Central memory CD8-positive, alpha-beta T cell (primary cell): Measurements from ENCODE around the gene RPF1.

Experiments
- ATAC-seq: fragments of 150-1000 bp; cut with Tn5 transposase; replicated peaks from 2 replicates; pipeline ENCODE4 v1.10.0; 2022; ENCODE audit warnings: mild to moderate bottlenecking, moderate FRiP score, moderate number of reproducible peaks; ENCODE audit not compliant: poor library complexity, severe bottlenecking; ENCODE audit errors: extremely low read depth
- DNase-seq, 2 donors: peaks; one replicate each; pipeline ENCODE4 v3.0.0; 2021; ENCODE audit warnings: low spot score in 2 of 2
- H3K27ac Mint-ChIP-seq: one replicate; pipeline ENCODE4 v1.8.0; 2022; ENCODE audit warnings: low read depth, mild to moderate bottlenecking, moderate library complexity, mixed read lengths
- H3K27me3 Mint-ChIP-seq: one replicate; pipeline ENCODE4 v1.8.0; 2022; ENCODE audit warnings: mixed read lengths
- H3K36me3 Mint-ChIP-seq: one replicate; pipeline ENCODE4 v1.8.0; 2022; ENCODE audit warnings: mild to moderate bottlenecking, moderate library complexity, mixed read lengths; ENCODE audit not compliant: insufficient read depth
- H3K4me1 Mint-ChIP-seq: one replicate; pipeline ENCODE4 v1.8.0; 2022; ENCODE audit warnings: mixed read lengths
- H3K4me3 Mint-ChIP-seq: one replicate; pipeline ENCODE4 v1.8.0; 2022; ENCODE audit warnings: mild to moderate bottlenecking, moderate library complexity, mixed read lengths
- H3K9me3 Mint-ChIP-seq: one replicate; pipeline ENCODE4 v1.8.0; 2022; ENCODE audit warnings: mixed read lengths

Gene RPF1

DNA sequence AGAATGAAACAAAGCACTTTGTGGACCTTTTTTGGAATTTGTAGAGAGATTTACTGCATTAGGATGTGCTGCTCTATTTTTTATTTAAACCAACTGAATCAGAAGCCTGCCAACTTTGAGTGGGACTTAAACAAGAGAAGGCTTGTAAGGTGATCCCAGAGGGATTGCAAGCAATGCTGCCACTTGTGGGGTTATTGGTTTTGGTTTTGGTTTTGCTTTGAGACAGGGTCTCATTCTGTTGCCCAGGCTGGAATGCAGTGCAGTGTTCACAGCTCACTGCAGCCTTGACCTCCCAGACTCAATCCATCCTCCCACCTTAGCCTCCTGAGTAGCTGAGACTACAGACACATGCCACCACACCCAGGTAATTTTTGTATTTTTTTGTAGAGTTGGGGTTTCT, 59.5 kb downstream of the RPF1 start:
- H3K36me3 Mint-ChIP-seq = peaks cover 4% of the 10 kb centered on the region
- no peak for ATAC-seq
- no peak overlapping the region for H3K27ac Mint-ChIP-seq

DNA sequence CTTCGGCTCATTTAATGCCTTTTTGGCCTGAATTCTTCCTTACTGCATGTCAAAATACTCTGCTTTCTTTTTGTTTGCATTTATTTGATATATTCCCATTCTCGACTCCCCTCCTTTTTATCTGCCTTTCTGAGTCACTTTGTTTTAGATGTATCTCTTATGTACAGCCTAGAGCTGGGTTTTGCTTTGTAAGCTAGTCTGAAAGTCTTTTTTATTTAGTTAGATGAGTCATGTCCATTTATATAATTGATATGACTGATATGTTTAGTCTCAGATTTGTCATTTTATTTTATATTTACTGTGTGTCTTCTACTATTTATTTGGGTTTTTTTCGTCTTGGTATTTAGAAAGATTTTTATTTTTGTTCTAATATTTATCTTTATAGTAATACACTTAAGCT, 60.9 kb downstream of the RPF1 start:
- no peak overlapping the region for H3K27ac Mint-ChIP-seq

More for the DNA sequence above, 59.5 kb downstream of the RPF1 start:
- Mint-ChIP-seq H3K4me1 (no peaks in the 10 kb centered on the region), H3K27me3 (no peaks in the 10 kb centered on the region), H3K4me3 (no peak overlapping the region), H3K9me3 (no peaks in the 10 kb centered on the region)
- DNase-seq = no peak

GRCh38 chr1:84540759-84541158, 61.7 kb downstream of the RPF1 start:
- peaks cover 4% of the 10 kb centered on the region for H3K36me3 Mint-ChIP-seq
- no peaks in the 10 kb centered on the region for H3K4me1 Mint-ChIP-seq

More for the DNA sequence above, 60.9 kb downstream of the RPF1 start:
- Mint-ChIP-seq H3K36me3 (peaks cover 4% of the 10 kb centered on the region), H3K4me1 (no peaks in the 10 kb centered on the region), H3K9me3 (no peaks in the 10 kb centered on the region), H3K4me3 (no peak overlapping the region), H3K27me3 (no peaks in the 10 kb centered on the region)
- no peak for ATAC-seq
- no peak for DNase-seq

DNA sequence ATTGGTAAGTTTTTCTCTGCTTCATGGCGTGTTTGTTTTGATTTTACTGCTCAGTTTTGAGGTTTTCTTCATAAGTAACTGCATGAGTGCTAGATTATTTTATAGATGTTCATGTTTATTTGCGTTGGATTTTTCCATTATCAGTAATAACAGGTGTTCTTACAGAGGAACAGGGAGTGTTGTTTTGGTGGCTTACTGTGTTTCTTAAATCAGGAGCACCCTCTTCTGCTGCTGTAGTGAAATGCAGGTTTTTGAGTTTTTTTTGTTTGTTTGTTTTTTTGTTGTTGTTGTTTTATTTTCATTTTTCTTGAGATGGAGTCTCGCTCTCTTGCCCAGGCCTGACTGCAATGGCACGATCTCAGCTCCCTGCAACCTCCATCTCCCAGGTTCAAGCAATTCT, 62.6 kb downstream of the RPF1 start:
- Mint-ChIP-seq H3K27me3 (no peaks in the 10 kb centered on the region), H3K4me3 (no peak overlapping the region), H3K9me3 (no peaks in the 10 kb centered on the region), H3K36me3 (peaks cover 4% of the 10 kb centered on the region), H3K4me1 (no peaks in the 10 kb centered on the region), H3K27ac (no peak overlapping the region)
- DNase-seq = no peak
- no peak for ATAC-seq

More at GRCh38 chr1:84540759-84541158, 61.7 kb downstream of the RPF1 start:
- Mint-ChIP-seq H3K27me3 (no peaks in the 10 kb centered on the region), H3K27ac (no peak overlapping the region), H3K4me3 (no peak overlapping the region), H3K9me3 (no peaks in the 10 kb centered on the region)
- DNase-seq (no peak), ATAC-seq (no peak)
